WTC11 (cell line): Measurements from ENCODE around the gene LPCAT1. TPM values are rescaled to one million over a fixed set of nuclear protein-coding genes. Genes with fewer than 3 reads are reported as not detected.

Experiments
- ATAC-seq: fragments of 200-7000 bp; cut with Tn5 transposase; 2 replicates; pipeline ENCODE4 v1.10.0; 2021; ENCODE audit warnings: mild to moderate bottlenecking, moderate library complexity
- CTCF ChIA-PET: fragments of 300-600 bp; sonication (Branson Sonifier 250); formaldehyde crosslinking; loops from one replicate; lab custom pipeline; 2021; ENCODE audit warnings: antibody characterized with exemption; lab: Charles Lee
- POLR2A ChIA-PET: fragments of 350-600 bp; sonication (Branson Sonifier 250); formaldehyde crosslinking; loops from one replicate; lab custom pipeline; 2021; ENCODE audit warnings: antibody characterized with exemption; lab: Charles Lee
- DNase-seq: peaks from one replicate; pipeline ENCODE4 v3.0.0; 2021; ENCODE audit warnings: low spot score
- H3K27ac Mint-ChIP-seq: 2 replicates; pipeline ENCODE4 v1.8.0; 2021; ENCODE audit warnings: mixed read lengths
- H3K27me3 Mint-ChIP-seq: 2 replicates; pipeline ENCODE4 v1.8.0; 2021; ENCODE audit warnings: low read depth, mild to moderate bottlenecking, moderate library complexity, mixed read lengths
- H3K36me3 Mint-ChIP-seq: 2 replicates; pipeline ENCODE4 v1.8.0; 2021; ENCODE audit warnings: mixed read lengths
- H3K4me1 Mint-ChIP-seq: 2 replicates; pipeline ENCODE4 v1.8.0; 2022; ENCODE audit warnings: mixed read lengths
- H3K4me3 Mint-ChIP-seq: 2 replicates; pipeline ENCODE4 v1.8.0; 2021; ENCODE audit warnings: mild to moderate bottlenecking, moderate library complexity, mixed read lengths
- H3K9me3 Mint-ChIP-seq: 2 replicates; pipeline ENCODE4 v1.8.0; 2021; ENCODE audit warnings: mixed read lengths
- CBFB ChIP-seq: sonication (generic); formaldehyde crosslinking; IDR thresholded peaks from 2 replicates; pipeline ENCODE4 v1.8.1; 2022; ENCODE audit warnings: mild to moderate bottlenecking, low read depth, missing genetic modification reagents
- HMGA2 ChIP-seq: fragments of 250-450 bp; sonication (Bioruptor Pico); IDR thresholded peaks from 2 replicates; pipeline ENCODE4 v1.4.0; 2021; ENCODE audit warnings: mild to moderate bottlenecking, moderate library complexity
- KAT7 ChIP-seq: sonication (generic); formaldehyde crosslinking; IDR thresholded peaks from 2 replicates; pipeline ENCODE4 v1.8.1; 2023; ENCODE audit warnings: missing genetic modification reagents, mild to moderate bottlenecking, borderline replicate concordance
- NR3C1 ChIP-seq: sonication (generic); formaldehyde crosslinking; conservative IDR thresholded peaks from 2 replicates; pipeline ENCODE4 v1.8.1; 2023; ENCODE audit warnings: low read depth, mild to moderate bottlenecking, missing genetic modification reagents
- OVOL2 ChIP-seq: fragments of 250-450 bp; sonication (Bioruptor Pico); IDR thresholded peaks from 2 replicates; pipeline ENCODE4 v1.9.0; 2021; ENCODE audit warnings: mild to moderate bottlenecking, borderline replicate concordance
- RORB ChIP-seq: fragments of 250-450 bp; sonication (Bioruptor Pico); IDR thresholded peaks from 2 replicates; pipeline ENCODE4 v1.9.0; 2021; ENCODE audit warnings: mild to moderate bottlenecking
- ZNF138 ChIP-seq: sonication (generic); formaldehyde crosslinking; conservative IDR thresholded peaks from 2 replicates; pipeline ENCODE4 v1.8.1; 2022; ENCODE audit warnings: mild to moderate bottlenecking, moderate library complexity, missing genetic modification reagents
- ZNF232 ChIP-seq: sonication (generic); formaldehyde crosslinking; IDR thresholded peaks from 2 replicates; pipeline ENCODE4 v1.8.0; 2022; ENCODE audit warnings: mild to moderate bottlenecking, missing genetic modification reagents
- ZNF317 ChIP-seq: sonication (generic); formaldehyde crosslinking; IDR thresholded peaks from 2 replicates; pipeline ENCODE4 v1.8.1; 2023; ENCODE audit warnings: low read depth, mild to moderate bottlenecking, moderate library complexity, missing genetic modification reagents, borderline replicate concordance
- total RNA-seq: library from RNA; stranded (reverse); gene quantifications from 3 replicates; pipeline ENCODE4 v1.2.3, GENCODE V29; 2021
- TF ChIP-seq, protein P1 (sequence below): sonication (generic); formaldehyde crosslinking; IDR thresholded peaks from 2 replicates; pipeline ENCODE4 v1.8.1; 2022; ENCODE audit warnings: low read depth, mild to moderate bottlenecking, moderate library complexity, missing genetic modification reagents, borderline replicate concordance
- TF ChIP-seq, protein P2 (sequence below): fragments of 250-450 bp; sonication (Bioruptor Pico); IDR thresholded peaks from 2 replicates; pipeline ENCODE4 v1.9.0; 2021; ENCODE audit warnings: mild to moderate bottlenecking, borderline replicate concordance
- TF ChIP-seq, protein P3 (sequence below): sonication (generic); formaldehyde crosslinking; IDR thresholded peaks from 2 replicates; pipeline ENCODE4 v1.8.1; 2023; ENCODE audit warnings: mild to moderate bottlenecking, missing genetic modification reagents, borderline replicate concordance
- TF ChIP-seq, protein P4 (sequence below): sonication (generic); formaldehyde crosslinking; IDR thresholded peaks from 2 replicates; pipeline ENCODE4 v1.8.0; 2022; ENCODE audit warnings: mild to moderate bottlenecking, missing genetic modification reagents
- TF ChIP-seq, protein P5 (sequence below): sonication (generic); formaldehyde crosslinking; IDR thresholded peaks from 2 replicates; pipeline ENCODE4 v1.8.1; 2023; ENCODE audit warnings: mild to moderate bottlenecking, missing genetic modification reagents, moderate library complexity
- TF ChIP-seq, protein P6 (sequence below): sonication (generic); formaldehyde crosslinking; IDR thresholded peaks from 2 replicates; pipeline ENCODE4 v1.8.0; 2022; ENCODE audit warnings: mild to moderate bottlenecking, missing genetic modification reagents

LPCAT1 gene
- total RNA-seq, 1 experiment from 2014 or later, result 206 TPM

DNA sequence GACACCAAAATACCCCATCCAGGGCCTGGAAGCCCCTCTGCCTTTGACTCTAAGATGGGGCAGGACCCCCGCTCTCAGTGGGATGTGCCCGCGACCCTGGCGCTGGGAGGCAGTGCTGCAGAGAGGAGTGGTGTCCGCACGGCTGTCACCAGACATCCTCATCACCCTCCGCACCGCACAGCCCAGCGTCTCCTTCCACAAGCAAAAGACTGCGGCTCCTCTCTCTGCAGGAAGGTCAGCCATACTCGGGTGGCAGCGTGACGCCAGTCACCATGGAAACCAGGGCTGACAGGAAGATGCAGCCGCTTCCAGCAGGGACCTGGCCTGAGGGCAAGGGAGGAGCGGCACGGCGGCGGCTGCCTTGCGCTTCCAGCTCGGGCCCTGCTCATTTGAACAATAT, 61.4 kb downstream of the LPCAT1 start:
- no peak overlapping the region for H3K27ac Mint-ChIP-seq
- H3K27me3 Mint-ChIP-seq, result no peaks in the 10 kb centered on the region
- ChIA-PET POLR2A (no interaction called here), CTCF (no interaction called here)
- ATAC-seq (no peak), DNase-seq (peak; percentile 6)
- peaks cover 34% of the 10 kb centered on the region for H3K9me3 Mint-ChIP-seq
- H3K4me3 Mint-ChIP-seq, result no peak overlapping the region
- H3K4me1 Mint-ChIP-seq, result no peaks in the 10 kb centered on the region
- TF ChIP-seq KAT7 (no peak), ZNF232 (CRISPR knock-in tag) (no peak), NR3C1 (no peak), RORB (CRISPR knock-in tag) (no peak), ZNF138 (CRISPR knock-in tag) (no peak), OVOL2 (CRISPR knock-in tag) (no peak)
- TF ChIP-seq, protein P1, sequence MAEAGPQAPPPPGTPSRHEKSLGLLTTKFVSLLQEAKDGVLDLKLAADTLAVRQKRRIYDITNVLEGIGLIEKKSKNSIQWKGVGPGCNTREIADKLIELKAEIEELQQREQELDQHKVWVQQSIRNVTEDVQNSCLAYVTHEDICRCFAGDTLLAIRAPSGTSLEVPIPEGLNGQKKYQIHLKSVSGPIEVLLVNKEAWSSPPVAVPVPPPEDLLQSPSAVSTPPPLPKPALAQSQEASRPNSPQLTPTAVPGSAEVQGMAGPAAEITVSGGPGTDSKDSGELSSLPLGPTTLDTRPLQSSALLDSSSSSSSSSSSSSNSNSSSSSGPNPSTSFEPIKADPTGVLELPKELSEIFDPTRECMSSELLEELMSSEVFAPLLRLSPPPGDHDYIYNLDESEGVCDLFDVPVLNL (CRISPR knock-in tag), result no peak
- TF ChIP-seq, protein P2, sequence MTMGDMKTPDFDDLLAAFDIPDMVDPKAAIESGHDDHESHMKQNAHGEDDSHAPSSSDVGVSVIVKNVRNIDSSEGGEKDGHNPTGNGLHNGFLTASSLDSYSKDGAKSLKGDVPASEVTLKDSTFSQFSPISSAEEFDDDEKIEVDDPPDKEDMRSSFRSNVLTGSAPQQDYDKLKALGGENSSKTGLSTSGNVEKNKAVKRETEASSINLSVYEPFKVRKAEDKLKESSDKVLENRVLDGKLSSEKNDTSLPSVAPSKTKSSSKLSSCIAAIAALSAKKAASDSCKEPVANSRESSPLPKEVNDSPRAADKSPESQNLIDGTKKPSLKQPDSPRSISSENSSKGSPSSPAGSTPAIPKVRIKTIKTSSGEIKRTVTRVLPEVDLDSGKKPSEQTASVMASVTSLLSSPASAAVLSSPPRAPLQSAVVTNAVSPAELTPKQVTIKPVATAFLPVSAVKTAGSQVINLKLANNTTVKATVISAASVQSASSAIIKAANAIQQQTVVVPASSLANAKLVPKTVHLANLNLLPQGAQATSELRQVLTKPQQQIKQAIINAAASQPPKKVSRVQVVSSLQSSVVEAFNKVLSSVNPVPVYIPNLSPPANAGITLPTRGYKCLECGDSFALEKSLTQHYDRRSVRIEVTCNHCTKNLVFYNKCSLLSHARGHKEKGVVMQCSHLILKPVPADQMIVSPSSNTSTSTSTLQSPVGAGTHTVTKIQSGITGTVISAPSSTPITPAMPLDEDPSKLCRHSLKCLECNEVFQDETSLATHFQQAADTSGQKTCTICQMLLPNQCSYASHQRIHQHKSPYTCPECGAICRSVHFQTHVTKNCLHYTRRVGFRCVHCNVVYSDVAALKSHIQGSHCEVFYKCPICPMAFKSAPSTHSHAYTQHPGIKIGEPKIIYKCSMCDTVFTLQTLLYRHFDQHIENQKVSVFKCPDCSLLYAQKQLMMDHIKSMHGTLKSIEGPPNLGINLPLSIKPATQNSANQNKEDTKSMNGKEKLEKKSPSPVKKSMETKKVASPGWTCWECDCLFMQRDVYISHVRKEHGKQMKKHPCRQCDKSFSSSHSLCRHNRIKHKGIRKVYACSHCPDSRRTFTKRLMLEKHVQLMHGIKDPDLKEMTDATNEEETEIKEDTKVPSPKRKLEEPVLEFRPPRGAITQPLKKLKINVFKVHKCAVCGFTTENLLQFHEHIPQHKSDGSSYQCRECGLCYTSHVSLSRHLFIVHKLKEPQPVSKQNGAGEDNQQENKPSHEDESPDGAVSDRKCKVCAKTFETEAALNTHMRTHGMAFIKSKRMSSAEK (CRISPR knock-in tag), result no peak
- TF ChIP-seq, protein P3, sequence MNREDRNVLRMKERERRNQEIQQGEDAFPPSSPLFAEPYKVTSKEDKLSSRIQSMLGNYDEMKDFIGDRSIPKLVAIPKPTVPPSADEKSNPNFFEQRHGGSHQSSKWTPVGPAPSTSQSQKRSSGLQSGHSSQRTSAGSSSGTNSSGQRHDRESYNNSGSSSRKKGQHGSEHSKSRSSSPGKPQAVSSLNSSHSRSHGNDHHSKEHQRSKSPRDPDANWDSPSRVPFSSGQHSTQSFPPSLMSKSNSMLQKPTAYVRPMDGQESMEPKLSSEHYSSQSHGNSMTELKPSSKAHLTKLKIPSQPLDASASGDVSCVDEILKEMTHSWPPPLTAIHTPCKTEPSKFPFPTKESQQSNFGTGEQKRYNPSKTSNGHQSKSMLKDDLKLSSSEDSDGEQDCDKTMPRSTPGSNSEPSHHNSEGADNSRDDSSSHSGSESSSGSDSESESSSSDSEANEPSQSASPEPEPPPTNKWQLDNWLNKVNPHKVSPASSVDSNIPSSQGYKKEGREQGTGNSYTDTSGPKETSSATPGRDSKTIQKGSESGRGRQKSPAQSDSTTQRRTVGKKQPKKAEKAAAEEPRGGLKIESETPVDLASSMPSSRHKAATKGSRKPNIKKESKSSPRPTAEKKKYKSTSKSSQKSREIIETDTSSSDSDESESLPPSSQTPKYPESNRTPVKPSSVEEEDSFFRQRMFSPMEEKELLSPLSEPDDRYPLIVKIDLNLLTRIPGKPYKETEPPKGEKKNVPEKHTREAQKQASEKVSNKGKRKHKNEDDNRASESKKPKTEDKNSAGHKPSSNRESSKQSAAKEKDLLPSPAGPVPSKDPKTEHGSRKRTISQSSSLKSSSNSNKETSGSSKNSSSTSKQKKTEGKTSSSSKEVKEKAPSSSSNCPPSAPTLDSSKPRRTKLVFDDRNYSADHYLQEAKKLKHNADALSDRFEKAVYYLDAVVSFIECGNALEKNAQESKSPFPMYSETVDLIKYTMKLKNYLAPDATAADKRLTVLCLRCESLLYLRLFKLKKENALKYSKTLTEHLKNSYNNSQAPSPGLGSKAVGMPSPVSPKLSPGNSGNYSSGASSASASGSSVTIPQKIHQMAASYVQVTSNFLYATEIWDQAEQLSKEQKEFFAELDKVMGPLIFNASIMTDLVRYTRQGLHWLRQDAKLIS (CRISPR knock-in tag), result no peak
- TF ChIP-seq, protein P4, sequence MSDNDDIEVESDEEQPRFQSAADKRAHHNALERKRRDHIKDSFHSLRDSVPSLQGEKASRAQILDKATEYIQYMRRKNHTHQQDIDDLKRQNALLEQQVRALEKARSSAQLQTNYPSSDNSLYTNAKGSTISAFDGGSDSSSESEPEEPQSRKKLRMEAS (CRISPR knock-in tag), result no peak
- H3K36me3 Mint-ChIP-seq, result peaks cover 81% of the 10 kb centered on the region

DNA sequence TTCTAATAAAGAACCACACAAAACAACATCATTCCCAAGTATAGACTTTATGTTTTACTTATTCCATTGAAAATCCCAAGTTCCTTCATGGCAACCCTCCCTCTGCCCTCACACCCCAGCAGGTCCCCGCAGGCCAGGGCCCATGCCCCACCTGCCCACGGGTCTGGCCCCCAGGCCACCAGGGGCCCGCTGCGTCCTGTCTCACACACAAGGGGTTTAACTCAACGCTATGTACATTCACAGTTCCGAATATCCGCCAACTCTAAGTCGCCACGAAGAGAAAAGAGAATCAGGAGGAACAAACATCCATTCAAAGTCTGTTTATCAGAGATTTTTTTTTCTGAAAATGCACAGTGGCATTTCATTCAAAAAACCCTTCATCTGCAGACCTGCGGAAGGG, 62.4 kb downstream of the LPCAT1 start:
- ATAC-seq (no peak), DNase-seq (no peak)
- H3K9me3 Mint-ChIP-seq, result peaks cover 43% of the 10 kb centered on the region
- ChIA-PET POLR2A (no interaction called here), CTCF (no interaction called here)
- H3K27me3 Mint-ChIP-seq, result peaks cover 7% of the 10 kb centered on the region
- H3K27ac Mint-ChIP-seq, result peak overlapping the region; percentile 81; the same call in 1 of the 2 replicates
- H3K4me1 Mint-ChIP-seq, result no peaks in the 10 kb centered on the region
- peaks cover 87% of the 10 kb centered on the region for H3K36me3 Mint-ChIP-seq
- no peak overlapping the region for H3K4me3 Mint-ChIP-seq
- TF ChIP-seq, protein P3 (CRISPR knock-in tag), result no peak
- TF ChIP-seq CBFB (CRISPR knock-in tag), result no peak
- TF ChIP-seq, protein P5, sequence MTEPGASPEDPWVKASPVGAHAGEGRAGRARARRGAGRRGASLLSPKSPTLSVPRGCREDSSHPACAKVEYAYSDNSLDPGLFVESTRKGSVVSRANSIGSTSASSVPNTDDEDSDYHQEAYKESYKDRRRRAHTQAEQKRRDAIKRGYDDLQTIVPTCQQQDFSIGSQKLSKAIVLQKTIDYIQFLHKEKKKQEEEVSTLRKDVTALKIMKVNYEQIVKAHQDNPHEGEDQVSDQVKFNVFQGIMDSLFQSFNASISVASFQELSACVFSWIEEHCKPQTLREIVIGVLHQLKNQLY (CRISPR knock-in tag), result no peak
- TF ChIP-seq OVOL2 (CRISPR knock-in tag), result no peak
- TF ChIP-seq HMGA2, result no peak
- TF ChIP-seq, protein P6, sequence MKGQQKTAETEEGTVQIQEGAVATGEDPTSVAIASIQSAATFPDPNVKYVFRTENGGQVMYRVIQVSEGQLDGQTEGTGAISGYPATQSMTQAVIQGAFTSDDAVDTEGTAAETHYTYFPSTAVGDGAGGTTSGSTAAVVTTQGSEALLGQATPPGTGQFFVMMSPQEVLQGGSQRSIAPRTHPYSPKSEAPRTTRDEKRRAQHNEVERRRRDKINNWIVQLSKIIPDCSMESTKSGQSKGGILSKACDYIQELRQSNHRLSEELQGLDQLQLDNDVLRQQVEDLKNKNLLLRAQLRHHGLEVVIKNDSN (CRISPR knock-in tag), result no peak
- TF ChIP-seq ZNF317 (CRISPR knock-in tag), result no peak
